BLaER1 treated with 17β-estradiol and CSF1 and Interleukin-3, amounts not matched to agents 10 nM and 100 nM (cell line): ENCODE measurements around the gene P3H2.
"Not testable (repeated sequence)": the region's sequence is repeated elsewhere in the genome, so short reads cannot be mapped to it uniquely, and the experiment has no call there.

Experiments used
- H3K27ac ChIP-seq, 11 experiments: shearing (Covaris generic); formaldehyde crosslinking; 2 replicates each; pipeline ENCODE4 v1.8.1; 2022
- H3K27me3 ChIP-seq, 11 experiments: shearing (Covaris generic); formaldehyde crosslinking; 2 replicates each; pipeline ENCODE4 v1.8.1; 2022
- H3K36me3 ChIP-seq, 11 experiments: shearing (Covaris generic); formaldehyde crosslinking; 2 replicates each; pipeline ENCODE4 v1.8.1; 2022
- H3K4me1 ChIP-seq, 10 experiments: shearing (Covaris generic); formaldehyde crosslinking; 2 replicates each; pipeline ENCODE4 v1.8.1; 2022
- H3K4me2 ChIP-seq, 11 experiments: shearing (Covaris generic); formaldehyde crosslinking; 2 replicates each; pipeline ENCODE4 v1.8.1; 2022
- H3K4me3 ChIP-seq, 10 experiments: shearing (Covaris generic); formaldehyde crosslinking; 2 replicates each; pipeline ENCODE4 v1.8.1; 2022
- H3K9ac ChIP-seq, 11 experiments: shearing (Covaris generic); formaldehyde crosslinking; 2 replicates each; pipeline ENCODE4 v1.8.1; 2022
- H3K9me3 ChIP-seq, 11 experiments: shearing (Covaris generic); formaldehyde crosslinking; replicated peaks in 1 of 11; 2 replicates each; pipeline ENCODE4 v1.8.1; 2022
- H4K20me1 ChIP-seq, 11 experiments: shearing (Covaris generic); formaldehyde crosslinking; 2 replicates each; pipeline ENCODE4 v1.8.1; 2022
- Cebpa-rat ChIP-seq, 11 experiments: shearing (Covaris generic); IDR thresholded peaks; 2 replicates each; pipeline ENCODE4 v1.8.1; 2022

Gene P3H2, protein sequence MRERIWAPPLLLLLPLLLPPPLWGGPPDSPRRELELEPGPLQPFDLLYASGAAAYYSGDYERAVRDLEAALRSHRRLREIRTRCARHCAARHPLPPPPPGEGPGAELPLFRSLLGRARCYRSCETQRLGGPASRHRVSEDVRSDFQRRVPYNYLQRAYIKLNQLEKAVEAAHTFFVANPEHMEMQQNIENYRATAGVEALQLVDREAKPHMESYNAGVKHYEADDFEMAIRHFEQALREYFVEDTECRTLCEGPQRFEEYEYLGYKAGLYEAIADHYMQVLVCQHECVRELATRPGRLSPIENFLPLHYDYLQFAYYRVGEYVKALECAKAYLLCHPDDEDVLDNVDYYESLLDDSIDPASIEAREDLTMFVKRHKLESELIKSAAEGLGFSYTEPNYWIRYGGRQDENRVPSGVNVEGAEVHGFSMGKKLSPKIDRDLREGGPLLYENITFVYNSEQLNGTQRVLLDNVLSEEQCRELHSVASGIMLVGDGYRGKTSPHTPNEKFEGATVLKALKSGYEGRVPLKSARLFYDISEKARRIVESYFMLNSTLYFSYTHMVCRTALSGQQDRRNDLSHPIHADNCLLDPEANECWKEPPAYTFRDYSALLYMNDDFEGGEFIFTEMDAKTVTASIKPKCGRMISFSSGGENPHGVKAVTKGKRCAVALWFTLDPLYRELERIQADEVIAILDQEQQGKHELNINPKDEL

DNA sequence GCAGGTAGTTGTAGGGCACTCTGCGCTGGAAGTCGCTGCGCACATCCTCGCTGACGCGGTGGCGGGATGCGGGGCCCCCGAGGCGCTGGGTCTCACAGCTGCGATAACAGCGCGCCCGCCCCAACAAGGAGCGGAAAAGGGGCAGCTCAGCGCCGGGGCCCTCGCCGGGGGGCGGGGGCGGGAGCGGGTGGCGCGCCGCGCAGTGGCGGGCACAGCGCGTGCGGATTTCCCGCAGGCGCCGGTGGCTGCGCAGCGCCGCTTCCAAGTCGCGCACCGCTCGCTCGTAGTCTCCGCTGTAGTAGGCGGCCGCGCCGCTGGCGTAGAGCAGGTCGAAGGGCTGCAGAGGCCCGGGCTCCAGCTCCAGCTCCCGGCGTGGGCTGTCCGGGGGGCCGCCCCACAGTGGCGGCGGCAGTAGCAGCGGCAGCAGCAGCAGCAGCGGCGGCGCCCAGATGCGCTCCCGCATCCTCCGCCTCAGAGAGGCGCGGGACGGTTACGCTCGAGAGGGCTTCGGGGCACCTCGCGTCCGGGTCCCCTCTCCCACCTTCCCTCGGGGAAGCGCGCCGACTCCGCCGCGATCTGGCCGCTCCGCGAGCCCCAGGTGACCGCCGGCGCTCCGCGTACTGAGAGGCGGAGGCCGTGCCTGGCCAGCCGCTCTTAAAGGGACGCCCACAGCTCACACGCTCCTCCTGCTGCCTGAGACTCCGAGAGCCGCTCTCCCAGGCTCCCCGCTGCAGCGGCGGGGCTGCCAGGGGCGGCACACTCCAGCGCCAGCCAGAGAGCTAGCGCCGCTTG is at the start of gene P3H2:
P3H2 (minus strand) TSS at position 629 of the 792 bp plus-strand sequence; CDS start at position 463, 166 bp downstream.
- Histone ChIP-seq H3K9ac (no peak within 1 kb of the TSS), H3K36me3 (no peaks in the 10 kb centered on the region), H3K4me2 (peak within 1 kb of the TSS in 1 of 11 experiments; percentile 26; a peak in 2 of 22 replicates), H3K4me1 (peaks cover 0 to 12% (median 0%) of the 10 kb centered on the region in 10 experiments; a peak in 4 of 20 replicates), H4K20me1 (no peaks in the 10 kb centered on the region), H3K9me3 (peaks cover 0 to 17% (median 16%) of the 10 kb centered on the region in 11 experiments; a peak in 19 of 22 replicates), H3K27ac (no peak within 1 kb of the TSS), H3K27me3 (no peaks in the 10 kb centered on the region), H3K4me3 (0 out of 20 replicates have a peak within 1 kb of the TSS, but pooled peaks of 1 of the 10 experiments have one; percentile 11)
- no peak for TF ChIP-seq Cebpa-rat (IDR thresholded peaks at IDR 0.05)

DNA sequence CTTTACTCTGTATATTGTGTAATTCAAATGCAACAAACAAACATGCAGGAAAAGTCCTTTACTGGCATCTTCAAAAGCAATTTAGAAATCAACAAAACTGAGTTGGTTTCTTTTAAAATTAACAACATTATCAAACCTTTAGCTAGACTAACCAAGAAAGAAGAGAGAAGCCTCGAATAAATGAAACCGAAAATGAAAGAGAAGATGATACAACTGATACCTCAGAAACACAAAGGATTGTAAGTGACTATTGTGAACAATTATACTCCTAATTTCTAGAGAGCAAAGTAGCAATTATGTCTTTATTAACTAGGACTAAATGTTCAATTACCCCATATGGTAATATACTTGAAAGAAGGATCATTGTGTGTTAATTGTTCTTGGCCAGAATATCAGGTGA is 49.2 kb upstream of the P3H2 start:
- no peaks in the 10 kb centered on the region for H3K36me3 ChIP-seq
- H3K27ac ChIP-seq, result no peak overlapping the region
- no peak overlapping the region for H3K4me2 ChIP-seq
- H3K4me1 ChIP-seq, result peaks cover 0 to 8% (median 0%) of the 10 kb centered on the region in 10 experiments; a peak in 2 of 20 replicates
- TF ChIP-seq Cebpa-rat (IDR thresholded peaks at IDR 0.05), result no peak
- H3K4me3 ChIP-seq, result no peak overlapping the region
- H3K9ac ChIP-seq, result no peak overlapping the region
- H4K20me1 ChIP-seq, result no peaks in the 10 kb centered on the region
- H3K27me3 ChIP-seq, result no peaks in the 10 kb centered on the region
- H3K9me3 ChIP-seq, result no peaks in the 10 kb centered on the region

DNA sequence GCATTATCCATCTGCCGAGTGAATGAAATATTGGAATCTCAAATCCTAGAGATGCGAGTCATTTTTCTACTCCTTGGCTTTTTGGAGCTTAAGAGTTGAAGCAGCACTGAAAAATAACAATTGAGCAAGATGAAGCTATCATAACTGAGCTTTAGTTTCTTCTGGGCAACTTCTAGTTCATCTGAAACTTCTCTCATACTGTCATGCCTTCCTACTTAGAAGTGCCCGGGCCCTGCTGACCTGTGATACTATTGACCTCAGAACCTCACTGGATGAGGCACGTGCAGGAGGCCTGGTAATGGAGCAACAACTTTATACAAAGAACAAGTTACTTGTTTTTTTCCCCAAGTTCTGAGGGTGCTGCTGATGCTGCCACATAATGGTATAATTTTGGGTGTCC is 48.5 kb upstream of the P3H2 start:
- TF ChIP-seq Cebpa-rat (IDR thresholded peaks at IDR 0.05), result no peak

DNA sequence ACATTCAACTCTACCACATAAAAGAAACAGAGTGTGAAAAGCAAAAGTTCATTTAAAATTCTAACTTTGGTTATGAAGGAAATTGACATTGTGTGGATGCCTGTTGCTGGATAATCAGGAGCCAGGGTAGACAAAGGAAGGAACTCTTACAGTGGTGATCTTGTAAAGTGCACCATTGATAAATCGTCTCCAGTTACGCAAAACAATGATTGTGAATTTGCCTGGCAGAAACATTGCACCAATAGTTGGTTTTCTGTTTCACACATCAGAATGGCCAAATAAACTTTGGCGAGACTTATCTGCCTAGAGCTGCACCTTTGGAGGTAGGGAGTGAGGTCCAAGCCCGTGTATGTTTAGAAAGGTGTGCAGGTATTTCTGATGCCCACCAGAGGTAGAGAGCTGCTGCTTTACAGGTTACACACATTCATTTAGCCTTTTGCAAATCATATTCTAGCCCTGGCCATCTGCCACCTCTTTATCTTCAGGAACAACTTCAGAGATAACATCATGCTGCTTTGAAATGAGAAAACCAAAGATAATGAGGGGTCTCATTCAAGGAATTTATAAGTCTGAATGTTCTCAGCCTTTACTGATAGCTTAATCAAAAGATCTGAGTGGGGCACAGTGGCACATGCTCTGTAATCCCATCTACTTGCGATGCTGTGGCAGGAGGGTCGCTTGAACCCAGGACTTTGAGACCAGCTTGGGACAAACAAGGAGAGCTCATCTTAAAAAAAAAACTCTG is 47.4 kb upstream of the P3H2 start:
- Histone ChIP-seq H3K4me2 (no peak overlapping the region), H3K27me3 (no peaks in the 10 kb centered on the region), H3K4me1 (peaks cover 0 to 8% (median 0%) of the 10 kb centered on the region in 10 experiments; a peak in 2 of 20 replicates), H3K36me3 (no peaks in the 10 kb centered on the region), H3K27ac (no peak overlapping the region), H4K20me1 (no peaks in the 10 kb centered on the region), H3K9ac (no peak overlapping the region), H3K4me3 (no peak overlapping the region), H3K9me3 (peaks cover 0 to 7% (median 0%) of the 10 kb centered on the region in 11 experiments; a peak in 1 of 22 replicates)
- no peak for TF ChIP-seq Cebpa-rat (IDR thresholded peaks at IDR 0.05)

More for the DNA sequence above, 48.5 kb upstream of the P3H2 start:
- H3K9me3 ChIP-seq, result 0 out of 22 replicates have a peak, but pooled peaks cover 0 to 2% (median 0%) of the 10 kb centered on the region in 11 experiments
- H4K20me1 ChIP-seq, result no peaks in the 10 kb centered on the region
- no peak overlapping the region for H3K9ac ChIP-seq
- no peaks in the 10 kb centered on the region for H3K27me3 ChIP-seq
- H3K27ac ChIP-seq, result no peak overlapping the region
- H3K4me1 ChIP-seq, result peaks cover 0 to 8% (median 0%) of the 10 kb centered on the region in 10 experiments; a peak in 2 of 20 replicates
- no peaks in the 10 kb centered on the region for H3K36me3 ChIP-seq
- H3K4me2 ChIP-seq, result no peak overlapping the region
- no peak overlapping the region for H3K4me3 ChIP-seq

DNA sequence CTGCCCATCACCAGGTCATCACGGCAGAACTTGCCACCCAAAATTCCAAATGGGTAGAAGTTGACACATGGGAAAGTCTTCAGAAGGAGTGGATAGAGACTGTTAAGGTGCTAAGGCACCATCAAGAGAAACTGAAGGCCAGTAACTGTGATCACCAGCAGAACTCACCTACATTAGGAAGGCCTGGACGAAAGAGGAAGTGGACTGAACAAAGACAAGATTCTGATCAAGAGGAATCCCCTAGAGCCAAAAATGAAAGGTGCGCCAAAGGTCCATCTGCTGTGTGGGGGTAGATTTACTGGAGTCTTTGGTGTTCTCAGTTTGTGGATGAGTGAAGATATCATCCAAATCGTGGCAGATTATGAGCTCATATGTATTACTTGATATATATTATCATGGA is 46.3 kb upstream of the P3H2 start:
- no peaks in the 10 kb centered on the region for H4K20me1 ChIP-seq
- TF ChIP-seq Cebpa-rat (IDR thresholded peaks at IDR 0.05), result no peak
- H3K9ac ChIP-seq, result no peak overlapping the region
- no peak overlapping the region for H3K4me3 ChIP-seq
- no peak overlapping the region for H3K27ac ChIP-seq
- H3K36me3 ChIP-seq, result no peaks in the 10 kb centered on the region
- peaks cover 0 to 8% (median 0%) of the 10 kb centered on the region in 10 experiments; a peak in 2 of 20 replicates for H3K4me1 ChIP-seq
- no peak overlapping the region for H3K4me2 ChIP-seq
- peaks cover 8 to 16% (median 8%) of the 10 kb centered on the region in 11 experiments; a peak in 16 of 22 replicates for H3K9me3 ChIP-seq
- no peaks in the 10 kb centered on the region for H3K27me3 ChIP-seq

DNA sequence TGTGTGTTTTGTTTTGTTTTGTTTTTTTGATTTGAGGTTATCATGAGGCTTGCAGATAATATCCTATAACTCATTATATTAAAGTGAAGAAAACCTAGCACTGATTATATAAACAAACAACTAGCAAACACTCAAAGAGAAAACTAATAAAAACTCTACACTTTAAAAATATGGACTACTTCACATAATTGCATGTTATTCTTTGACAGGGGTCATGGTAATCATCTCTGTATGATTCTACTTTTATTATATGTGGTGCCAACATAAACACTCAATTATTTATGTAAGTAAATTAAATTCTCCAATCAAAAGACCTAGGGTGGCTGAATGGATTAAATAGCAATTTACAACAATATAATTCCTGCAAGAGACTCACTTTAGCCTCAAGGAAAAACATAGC is 44.6 kb upstream of the P3H2 start:
- peaks cover 8 to 17% (median 10%) of the 10 kb centered on the region in 11 experiments; a peak in 16 of 22 replicates for H3K9me3 ChIP-seq
- no peaks in the 10 kb centered on the region for H3K36me3 ChIP-seq
- TF ChIP-seq Cebpa-rat (IDR thresholded peaks at IDR 0.05), result no peak
- H3K4me1 ChIP-seq, result peaks cover 0 to 8% (median 0%) of the 10 kb centered on the region in 10 experiments; a peak in 2 of 20 replicates
- H4K20me1 ChIP-seq, result no peaks in the 10 kb centered on the region
- H3K4me2 ChIP-seq, result no peak overlapping the region
- H3K9ac ChIP-seq, result no peak overlapping the region
- no peak overlapping the region for H3K4me3 ChIP-seq
- H3K27ac ChIP-seq, result no peak overlapping the region
- H3K27me3 ChIP-seq, result no peaks in the 10 kb centered on the region

DNA sequence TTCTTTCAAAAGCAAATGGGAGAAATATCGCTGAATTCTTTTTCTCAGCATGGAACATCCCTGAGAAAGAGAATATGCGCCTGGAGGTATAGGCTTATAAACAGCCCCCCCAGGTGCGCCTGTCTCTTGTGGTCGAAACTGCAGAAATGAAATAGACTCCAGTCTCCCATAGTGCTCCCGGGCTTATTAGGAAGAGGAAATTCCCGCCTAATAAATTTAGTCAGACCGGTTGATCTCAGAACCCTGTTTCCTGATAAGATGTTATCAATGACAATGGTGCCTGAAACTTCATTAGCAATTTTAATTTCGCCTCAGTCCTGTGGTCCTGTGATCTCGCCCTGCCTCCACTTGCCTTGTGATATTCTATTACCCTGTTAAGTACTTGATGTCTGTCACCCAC is 41.3 kb upstream of the P3H2 start:
- not testable (repeated sequence) for H3K4me3 ChIP-seq, H4K20me1 ChIP-seq, H3K27me3 ChIP-seq, H3K36me3 ChIP-seq, H3K4me1 ChIP-seq, H3K4me2 ChIP-seq, H3K9ac ChIP-seq, H3K27ac ChIP-seq
- H3K9me3 ChIP-seq, result peaks cover 8 to 17% (median 10%) of the 10 kb centered on the region in 11 experiments; a peak in 16 of 22 replicates

DNA sequence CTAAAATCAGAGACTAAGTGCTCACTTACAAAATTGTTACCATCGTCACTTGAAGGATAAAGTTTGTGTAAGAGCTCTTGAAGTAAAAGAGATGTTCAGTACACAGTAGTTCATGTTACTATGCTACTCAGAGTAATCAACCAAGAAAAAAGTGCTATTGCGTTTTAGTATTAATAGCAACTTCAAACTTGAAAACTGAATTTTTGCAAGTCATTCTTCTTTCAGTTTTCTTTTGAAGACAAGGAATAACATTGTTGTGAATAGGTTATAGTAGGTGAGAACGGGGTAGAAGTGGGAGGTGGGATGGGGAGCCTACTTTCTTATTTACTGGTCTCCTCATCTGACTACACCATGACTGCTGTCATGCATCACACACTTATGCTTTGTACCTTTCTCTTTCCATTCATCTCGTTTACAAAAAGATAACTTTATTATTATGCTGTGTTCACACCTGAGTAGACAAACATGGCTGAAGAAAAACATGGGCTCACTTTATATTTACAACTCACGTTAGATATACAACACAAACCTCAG is 39.3 kb upstream of the P3H2 start:
- H4K20me1 ChIP-seq, result no peaks in the 10 kb centered on the region
- peaks cover 8 to 17% (median 10%) of the 10 kb centered on the region in 11 experiments; a peak in 16 of 22 replicates for H3K9me3 ChIP-seq
- H3K27me3 ChIP-seq, result no peaks in the 10 kb centered on the region
- TF ChIP-seq Cebpa-rat (IDR thresholded peaks at IDR 0.05), result no peak
- H3K36me3 ChIP-seq, result no peaks in the 10 kb centered on the region
- H3K4me1 ChIP-seq, result no peaks in the 10 kb centered on the region
- H3K27ac ChIP-seq, result no peak overlapping the region
- H3K4me3 ChIP-seq, result no peak overlapping the region
- H3K4me2 ChIP-seq, result no peak overlapping the region
- H3K9ac ChIP-seq, result no peak overlapping the region
